Naive thymus-derived CD8-positive, alpha-beta T cell (primary cell): ENCODE data around the gene KRT78. TPM values are rescaled to one million over a fixed set of nuclear protein-coding genes. Genes with fewer than 3 reads are reported as not detected.
A peak's percentile ranks its signal among the peaks of the same experiment; 100 is the strongest.

ENCODE experiments used
- ATAC-seq, 2 donors: fragments of 150-1000 bp; cut with Tn5 transposase in 1 of 2; sonication (Bioruptor Pico), chemical (Tn5 transposase) in 1 of 2; 1 replicate in 1 of 2; 2 replicates in 1 of 2; pipeline ENCODE4 v1.10.0; 2021; ENCODE audit warnings: mild to moderate bottlenecking in 2 of 2, moderate library complexity in 2 of 2
- POLR2A ChIA-PET: fragments of 350-600 bp; sonication (Branson Sonifier 250); formaldehyde crosslinking; loops from one replicate; lab custom pipeline; 2021; ENCODE audit warnings: antibody characterized with exemption; lab: Charles Lee
- DNase-seq, 10 donors: peaks; one replicate each; pipeline versions ENCODE4 v3.0.0 to v3.0.0-alpha.2; 2020 to 2022
- H3K27ac Mint-ChIP-seq, 10 donors: one replicate each; pipeline ENCODE4 v1.8.0; 2020 to 2022; ENCODE audit warnings: mild to moderate bottlenecking in 10 of 10, mixed read lengths in 10 of 10, moderate library complexity in 4 of 10, inconsistent platforms in 1 of 10
- H3K27me3 Mint-ChIP-seq, 5 donors: one replicate each; pipeline ENCODE4 v1.8.0; 2021 to 2022; ENCODE audit warnings: mixed read lengths in 5 of 5
- H3K36me3 Mint-ChIP-seq, 3 donors: one replicate each; pipeline ENCODE4 v1.8.0; 2020 to 2022; ENCODE audit warnings: mixed read lengths in 3 of 3, mild to moderate bottlenecking in 2 of 3, inconsistent platforms in 1 of 3
- H3K4me1 Mint-ChIP-seq, 4 donors: one replicate each; pipeline ENCODE4 v1.8.0; 2021 to 2022; ENCODE audit warnings: mixed read lengths in 4 of 4
- H3K4me3 Mint-ChIP-seq, 10 donors: one replicate each; pipeline ENCODE4 v1.8.0; 2020 to 2022; ENCODE audit warnings: mild to moderate bottlenecking in 10 of 10, mixed read lengths in 10 of 10, moderate library complexity in 6 of 10, inconsistent platforms in 1 of 10
- H3K9me3 Mint-ChIP-seq, 9 donors: one replicate each; pipeline ENCODE4 v1.8.0; 2020 to 2022; ENCODE audit warnings: mixed read lengths in 9 of 9, mild to moderate bottlenecking in 3 of 9, inconsistent platforms in 1 of 9, moderate library complexity in 1 of 9
- polyA plus RNA-seq, 3 donors: library from polyadenylated mRNA; unstranded; fragments of 300-500 nt; fragmentation: Illumina TruSeq; gene quantifications; one replicate each; pipeline ENCODE4 v1.2.3, GENCODE V29; 2021
- total RNA-seq, 8 experiments: library from RNA in 2 of 8; stranded (reverse) in 2 of 8; gene quantifications; one replicate each; pipeline ENCODE4 v1.2.3 and lab custom pipeline; 2021 to 2026

KRT78 gene
- total and polyA plus RNA-seq, 5 experiments from 2014 or later, result not detected

- no peaks in the 10 kb centered on the region for H3K36me3 Mint-ChIP-seq
- ATAC-seq, result no peak
- peak overlapping the region in 2 of 10 donors; percentile 3 to 17 for H3K27ac Mint-ChIP-seq
- POLR2A ChIA-PET, result no interaction called here
- no peaks in the 10 kb centered on the region for H3K9me3 Mint-ChIP-seq
- H3K4me3 Mint-ChIP-seq, result no peak overlapping the region
- no peak for DNase-seq
- H3K27me3 Mint-ChIP-seq, result peaks cover 12 to 33% (median 28%) of the 10 kb centered on the region in 5 donors
- H3K4me1 Mint-ChIP-seq, result peaks cover 18 to 24% (median 22%) of the 10 kb centered on the region in 4 donors
These were observed 56.4 kb downstream of the KRT78 start for GRCh38 chr12:52792185-52793029.

GRCh38 chr12:52791271-52792184, 57.3 kb downstream of the KRT78 start:
- POLR2A ChIA-PET, result interaction anchor here (1.3 kb wide), 1 partner anchor 181 kb away, joined by 4 read pairs; no protein-coding TSS in a partner anchor
- ATAC-seq (no peak), DNase-seq (no peak)
- no peaks in the 10 kb centered on the region for H3K36me3 Mint-ChIP-seq
- H3K9me3 Mint-ChIP-seq, result no peaks in the 10 kb centered on the region
- H3K4me1 Mint-ChIP-seq, result peaks cover 18 to 24% (median 22%) of the 10 kb centered on the region in 4 donors
- peak overlapping the region in 2 of 10 donors; percentile 41 to 75 for H3K27ac Mint-ChIP-seq
- peaks cover 12 to 33% (median 28%) of the 10 kb centered on the region in 5 donors for H3K27me3 Mint-ChIP-seq
- H3K4me3 Mint-ChIP-seq, result no peak overlapping the region

GRCh38 chr12:52790427-52791270, 58.1 kb downstream of the KRT78 start:
- ATAC-seq, result no peak
- Mint-ChIP-seq H3K4me3 (peak overlapping the region in 5 of 10 donors; percentile 12 to 59 (median 39)), H3K36me3 (no peaks in the 10 kb centered on the region), H3K4me1 (peaks cover 18 to 24% (median 22%) of the 10 kb centered on the region in 4 donors), H3K27ac (peak overlapping the region in 1 of 10 donors; percentile 84), H3K27me3 (peaks cover 12 to 34% (median 28%) of the 10 kb centered on the region in 5 donors), H3K9me3 (peaks cover 0 to 5% (median 0%) of the 10 kb centered on the region in 9 donors)
- POLR2A ChIA-PET, result interaction anchor here (1.3 kb wide), 1 partner anchor 180 kb away, joined by 4 read pairs; no protein-coding TSS in a partner anchor
- no peak for DNase-seq

- Mint-ChIP-seq H3K36me3 (no peaks in the 10 kb centered on the region), H3K27ac (peak overlapping the region in 3 of 10 donors; percentile 57 to 84 (median 63)), H3K27me3 (peaks cover 12 to 39% (median 33%) of the 10 kb centered on the region in 5 donors), H3K4me3 (peak overlapping the region in 6 of 10 donors; percentile 33 to 59 (median 45)), H3K9me3 (peaks cover 0 to 9% (median 0%) of the 10 kb centered on the region in 9 donors), H3K4me1 (peaks cover 18 to 24% (median 22%) of the 10 kb centered on the region in 4 donors)
- ATAC-seq (peak in 1 of 2 donors; percentile 27), DNase-seq (no peak)
- POLR2A ChIA-PET, result interaction anchor here (1.1 kb wide), 1 partner anchor 12 kb away, joined by 3 read pairs; no protein-coding TSS in a partner anchor
These were observed 59.0 kb downstream of the KRT78 start for GRCh38 chr12:52789637-52790426.

- H3K27me3 Mint-ChIP-seq, result peaks cover 12 to 43% (median 37%) of the 10 kb centered on the region in 5 donors
- H3K27ac Mint-ChIP-seq, result peak overlapping the region in 4 of 10 donors; percentile 8 to 63 (median 54)
- no peak for ATAC-seq
- no peaks in the 10 kb centered on the region for H3K36me3 Mint-ChIP-seq
- H3K4me3 Mint-ChIP-seq, result peak overlapping the region in 7 of 10 donors; percentile 7 to 54 (median 41)
- no peak for DNase-seq
- H3K9me3 Mint-ChIP-seq, result peaks cover 0 to 9% (median 0%) of the 10 kb centered on the region in 9 donors
- H3K4me1 Mint-ChIP-seq, result peaks cover 15 to 23% (median 19%) of the 10 kb centered on the region in 4 donors
- POLR2A ChIA-PET, result interaction anchor here (1.1 to 1.7 kb wide), 2 partner anchors 13 to 45 kb away, joined by 3 to 5 read pairs; partner anchors contain the start of gene KRT79
These were observed 59.7 kb downstream of the KRT78 start for GRCh38 chr12:52788876-52789636.

GRCh38 chr12:52788192-52788875, 60.5 kb downstream of the KRT78 start:
- peaks cover 0 to 9% (median 0%) of the 10 kb centered on the region in 9 donors for H3K9me3 Mint-ChIP-seq
- H3K27ac Mint-ChIP-seq, result peak overlapping the region in 2 of 10 donors; percentile 8 to 51
- no peaks in the 10 kb centered on the region for H3K36me3 Mint-ChIP-seq
- POLR2A ChIA-PET, result interaction anchor here (1.1 to 1.7 kb wide), 2 partner anchors 14 to 45 kb away, joined by 3 to 5 read pairs; partner anchors contain the start of gene KRT79
- H3K4me3 Mint-ChIP-seq, result no peak overlapping the region
- H3K27me3 Mint-ChIP-seq, result peaks cover 13 to 50% (median 40%) of the 10 kb centered on the region in 5 donors
- ATAC-seq (no peak), DNase-seq (no peak)
- peaks cover 14 to 23% (median 18%) of the 10 kb centered on the region in 4 donors for H3K4me1 Mint-ChIP-seq

Other genes starting within 250 kb of the KRT78 start
- 10 to 100 TPM; 11.4 to 11.6 TPM for gene KRT72, start 247.5 kb downstream of the KRT78 start, total RNA-seq
- gene KRT72, start 247.5 kb downstream of the KRT78 start, polyA plus RNA-seq, result under 1 TPM in 2 of 3 donors, not detected in 1; 0.12 to 0.46 TPM
- 1 to 10 TPM; 8.5 to 10.0 TPM for gene KRT73, start 230.4 kb downstream of the KRT78 start, total RNA-seq
- gene KRT73, start 230.4 kb downstream of the KRT78 start, polyA plus RNA-seq, result 10 to 100 TPM in 1 of 3 donors, 1 to 10 TPM in 1, under 1 TPM in 1; 0.72 to 10.0 (median 1.8) TPM
- gene KRT2, start 196.8 kb downstream of the KRT78 start, total RNA-seq, result under 1 TPM; 0.62 to 0.77 TPM
- 1 to 10 TPM; 1.1 to 3.4 (median 1.2) TPM for gene KRT2, start 196.8 kb downstream of the KRT78 start, polyA plus RNA-seq
- not detected for gene KRT1, start 168.6 kb downstream of the KRT78 start, total RNA-seq
- under 1 TPM in 1 of 3 donors, not detected in 2; 0.31 TPM for gene KRT1, start 168.6 kb downstream of the KRT78 start, polyA plus RNA-seq
- not detected for gene KRT77, start 145.5 kb downstream of the KRT78 start, total RNA-seq
- gene KRT77, start 145.5 kb downstream of the KRT78 start, polyA plus RNA-seq, result under 1 TPM in 1 of 3 donors, not detected in 2; 0.12 TPM
- not detected for gene KRT76, start 71.6 kb downstream of the KRT78 start, total RNA-seq
- gene KRT76, start 71.6 kb downstream of the KRT78 start, polyA plus RNA-seq, result not detected
- gene KRT3, start 52.9 kb downstream of the KRT78 start, total RNA-seq, result not detected
- not detected for gene KRT3, start 52.9 kb downstream of the KRT78 start, polyA plus RNA-seq
- gene KRT4, start 34.9 kb downstream of the KRT78 start, total RNA-seq, result not detected
- not detected for gene KRT4, start 34.9 kb downstream of the KRT78 start, polyA plus RNA-seq
- not detected for gene KRT79, start 14.7 kb downstream of the KRT78 start, total RNA-seq
- gene KRT79, start 14.7 kb downstream of the KRT78 start, polyA plus RNA-seq, result not detected
- gene KRT8, start 56.1 kb upstream of the KRT78 start, total RNA-seq, result under 1 TPM; 0.52 to 0.66 TPM
- not detected for gene KRT8, start 56.1 kb upstream of the KRT78 start, polyA plus RNA-seq
- 10 to 100 TPM in 1 of 2 experiments, 1 to 10 TPM in 1; 9.7 to 10.6 TPM for gene KRT18, start 100.1 kb upstream of the KRT78 start, total RNA-seq
- 1 to 10 TPM; 3.5 to 9.3 (median 9.0) TPM for gene KRT18, start 100.1 kb upstream of the KRT78 start, polyA plus RNA-seq
- gene EIF4B, start 157.5 kb upstream of the KRT78 start, total RNA-seq, result 100 to 1,000 TPM; 752 to 804 TPM
- gene EIF4B, start 157.5 kb upstream of the KRT78 start, polyA plus RNA-seq, result 100 to 1,000 TPM; 116 to 146 (median 124) TPM
- gene TNS2, start 201.1 kb upstream of the KRT78 start, total RNA-seq, result 1 to 10 TPM; 2.4 to 3.0 TPM
- under 1 TPM in 2 of 3 donors, not detected in 1; 0.13 to 0.19 TPM for gene TNS2, start 201.1 kb upstream of the KRT78 start, polyA plus RNA-seq
- gene SPRYD3, start 230.4 kb upstream of the KRT78 start, total RNA-seq, result 10 to 100 TPM; 47.8 to 50.0 TPM
- gene SPRYD3, start 230.4 kb upstream of the KRT78 start, polyA plus RNA-seq, result 10 to 100 TPM; 49.4 to 53.2 (median 51.7) TPM
- gene IGFBP6, start 248.7 kb upstream of the KRT78 start, total RNA-seq, result under 1 TPM in 1 of 2 experiments, not detected in 1; 0.65 TPM
- gene IGFBP6, start 248.7 kb upstream of the KRT78 start, polyA plus RNA-seq, result 10 to 100 TPM in 2 of 3 donors, 1 to 10 TPM in 1; 7.5 to 16.9 (median 16.9) TPM